Endothelial cell of umbilical vein (primary cell): ENCODE measurements around the gene PSKH1. TPM values are rescaled to one million over a fixed set of nuclear protein-coding genes. Genes with fewer than 3 reads are reported as not detected.

Experiments used
- BruUV-seq: library from RNA; stranded (reverse); fragments of 400-500 nt; replicated peaks from 2 replicates; lab custom pipeline; 2021; lab: Mats Ljungman, UMichigan
- CTCF ChIA-PET: fragments of 300-600, 350-600 bp; sonication (Branson Sonifier 250); formaldehyde crosslinking; loops from one replicate; lab custom pipeline; 2021; ENCODE audit warnings: antibody characterized with exemption, inconsistent platforms; lab: Charles Lee
- POLR2A ChIA-PET: fragments of 300-600, 350-600 bp; sonication (Branson Sonifier 250); formaldehyde crosslinking; loops from one replicate; lab custom pipeline; 2021; ENCODE audit warnings: antibody characterized with exemption, inconsistent platforms; lab: Charles Lee
- DNase-seq: peaks from one replicate; pipeline ENCODE4 v3.0.0-alpha.2; 2011; ENCODE audit warnings: low read depth, low spot score
- FAIRE-seq: peaks from 2 replicates; lab custom pipeline; 2011; peaks lifted over from hg19 to GRCh38; lab: Jason Lieb, UNC
- H2AFZ ChIP-seq: 2 replicates; pipeline ENCODE4 v1.6.0; 2012; ENCODE audit warnings: low read depth, low read length, control low read depth, inconsistent platforms
- H3K27ac ChIP-seq: 2 replicates; pipeline ENCODE4 v1.5.1; 2011; ENCODE audit warnings: low read depth, mild to moderate bottlenecking, control low read depth, low read length, moderate library complexity; ENCODE audit not compliant: insufficient read depth
- H3K27me3 ChIP-seq, 2 experiments: 2 replicates each; pipeline versions ENCODE4 v1.6.0 to v1.6.1; 2011; ENCODE audit warnings: low read length in 2 of 2, mixed read lengths in 1 of 2; ENCODE audit not compliant: control insufficient read depth in 2 of 2, insufficient read depth in 2 of 2
- H3K36me3 ChIP-seq, 2 experiments: 2 replicates in 1 of 2; 3 replicates in 1 of 2; pipeline ENCODE4 v1.5.1; 2011; ENCODE audit warnings: low read length in 2 of 2, mild to moderate bottlenecking in 1 of 2, moderate library complexity in 1 of 2; ENCODE audit not compliant: control insufficient read depth in 2 of 2, insufficient read depth in 2 of 2; ENCODE audit errors: extremely low read depth in 1 of 2
- H3K4me1 ChIP-seq: 3 replicates; pipeline ENCODE4 v1.5.1; 2011; ENCODE audit warnings: mild to moderate bottlenecking, low read length; ENCODE audit not compliant: control insufficient read depth, insufficient read depth; ENCODE audit errors: extremely low read depth
- H3K4me2 ChIP-seq: 2 replicates; pipeline ENCODE4 v1.6.1; 2011; ENCODE audit warnings: low read length, control low read depth, mixed read lengths; ENCODE audit not compliant: insufficient read depth
- H3K4me3 ChIP-seq, 3 experiments: fragments of 200-600 bp in 1 of 3; sonication (generic), shearing (Covaris generic) in 1 of 3; replicated peaks in 1 of 3; 2 replicates each; pipeline ENCODE4 v1.5.1; 2011 to 2016; ENCODE audit warnings: control low read depth in 3 of 3, low read length in 3 of 3, mild to moderate bottlenecking in 2 of 3, inconsistent platforms in 1 of 3, low read depth in 1 of 3, moderate library complexity in 1 of 3; ENCODE audit not compliant: insufficient read depth in 1 of 3
- H3K79me2 ChIP-seq: 2 replicates; pipeline ENCODE4 v1.6.0; 2012; ENCODE audit warnings: low read length, inconsistent platforms; ENCODE audit not compliant: control insufficient read depth, insufficient read depth
- H3K9ac ChIP-seq: replicated peaks from 2 replicates; pipeline ENCODE3; 2011; ENCODE audit warnings: low read length, control low read depth; ENCODE audit not compliant: insufficient read depth; ENCODE audit errors: extremely low read depth
- H3K9me1 ChIP-seq: replicated peaks from 3 replicates; pipeline ENCODE4 v1.6.0; 2011; ENCODE audit warnings: mild to moderate bottlenecking, low read length; ENCODE audit not compliant: control insufficient read depth, insufficient read depth; ENCODE audit errors: extremely low read depth
- H3K9me3 ChIP-seq: replicated peaks from 2 replicates; pipeline ENCODE4 v1.5.1; 2012; ENCODE audit warnings: low read length, inconsistent platforms; ENCODE audit not compliant: control insufficient read depth, insufficient read depth
- H4K20me1 ChIP-seq: replicated peaks from 2 replicates; pipeline ENCODE3; 2011; ENCODE audit warnings: mild to moderate bottlenecking, low read length; ENCODE audit not compliant: control insufficient read depth, insufficient read depth; ENCODE audit errors: extremely low read depth
- EZH2 ChIP-seq: IDR thresholded peaks from 2 replicates; pipeline ENCODE4 v1.6.1; 2012; ENCODE audit warnings: borderline replicate concordance, low read depth, mild to moderate bottlenecking, moderate library complexity, low read length, inconsistent platforms; ENCODE audit not compliant: severe bottlenecking
- FOS ChIP-seq: IDR thresholded peaks from 2 replicates; pipeline ENCODE4 v1.6.1; 2011; ENCODE audit warnings: mild to moderate bottlenecking, low read length, moderate library complexity, borderline replicate concordance; ENCODE audit not compliant: insufficient read depth
- GATA2 ChIP-seq: IDR thresholded peaks from 2 replicates; pipeline ENCODE4 v1.7.0; 2011; ENCODE audit warnings: low read depth, mild to moderate bottlenecking, moderate library complexity, mixed read lengths, low read length; ENCODE audit not compliant: insufficient read length, insufficient read depth
- JUN ChIP-seq: IDR thresholded peaks from 2 replicates; pipeline ENCODE4 v1.6.1; 2011; ENCODE audit warnings: borderline replicate concordance, low read depth; ENCODE audit not compliant: insufficient read length, insufficient read depth
- MYC ChIP-seq: IDR thresholded peaks from one replicate; pipeline ENCODE4 v1.6.1; 2011; ENCODE audit warnings: mild to moderate bottlenecking, low read depth, low read length
- POLR2A ChIP-seq: IDR thresholded peaks from 2 replicates; pipeline ENCODE4 v1.6.1; 2012; ENCODE audit warnings: low read depth, mild to moderate bottlenecking, control low read depth, low read length
- POLR2AphosphoS5 ChIP-seq: IDR thresholded peaks from 2 replicates; pipeline ENCODE4 v1.6.1; 2012; ENCODE audit warnings: low read depth, mild to moderate bottlenecking, control low read depth, low read length, moderate library complexity; ENCODE audit not compliant: insufficient read depth
- dilution Hi-C: fragments of 300-500 bp; cut with MboI; formaldehyde crosslinking; loops from one replicate; pipeline ENCODE4 v1.15.0; 2019; ENCODE audit warnings: low sequenced_read_pairs; ENCODE audit not compliant: extremely low pct_ligation_motif_present
- intact Hi-C: fragments of 100-400 bp; cut with micrococcal nuclease; formaldehyde crosslinking; loops from one replicate; pipeline ENCODE4 v1.10.0; 2022
- polyA plus RNA-seq, 4 experiments: library from polyadenylated mRNA; depleted of rRNA in 3 of 4; stranded (reverse) in 3 of 4; unstranded in 1 of 4; fragments of >200 nt; gene quantifications; 2 replicates each; pipeline versions ENCODE4 v1.2.1 to v1.2.3, GENCODE V29; 2011 to 2012; ENCODE audit warnings: missing spikeins in 1 of 4
- total RNA-seq: library from RNA; stranded (reverse); gene quantifications from 2 replicates; pipeline ENCODE4 v1.2.3, GENCODE V29; 2021
- TF ChIP-seq, protein P1 (sequence below), 2 donors: IDR thresholded peaks; 1 replicate in 1 of 2; 2 replicates in 1 of 2; pipeline ENCODE4 v1.5.1; 2011; ENCODE audit warnings: low read length in 2 of 2, mild to moderate bottlenecking in 2 of 2, moderate library complexity in 2 of 2, control low read depth in 1 of 2, inconsistent platforms in 1 of 2, low read depth in 1 of 2; ENCODE audit not compliant: insufficient read depth in 1 of 2; ENCODE audit errors: extremely low read depth in 1 of 2
- TF ChIP-seq, protein P2 (sequence below): IDR thresholded peaks from 2 replicates; pipeline ENCODE4 v1.6.1; 2011; ENCODE audit not compliant: insufficient read depth, insufficient read length

PSKH1 gene
- total and polyA plus RNA-seq, 2 donors (not counting 3 experiments of a cell fraction or from before 2014, with no cell fraction given) = 25.9 to 42.6 TPM

DNA sequence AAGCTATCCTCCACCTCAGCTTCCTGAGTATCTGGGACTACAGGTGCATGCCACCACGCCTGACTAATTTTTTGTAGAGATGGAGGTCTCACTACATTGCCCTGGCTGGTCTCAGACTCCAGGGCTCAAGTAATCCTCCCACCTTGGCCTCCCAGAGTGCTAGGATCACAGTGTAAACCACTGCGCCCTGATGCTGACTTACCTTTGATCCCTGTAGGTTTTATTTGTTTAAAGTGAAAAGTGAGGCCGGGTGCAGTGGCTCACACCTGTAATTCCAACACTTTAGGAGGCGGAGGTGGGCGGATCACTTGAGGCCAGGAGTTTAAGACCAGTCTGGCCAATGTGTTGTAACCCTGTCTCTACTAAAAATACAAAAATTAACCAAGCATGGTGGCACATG lies 8.7 kb downstream of the PSKH1 start:
- Histone ChIP-seq H3K27ac (no peak overlapping the region), H3K9me1 (no peaks in the 10 kb centered on the region), H3K4me2 (no peak overlapping the region), H3K4me3 (no peak overlapping the region), H3K36me3 (peaks cover 0 to 2% of the 10 kb centered on the region in 2 experiments), H2AFZ (no peak overlapping the region), H3K9ac (no peak overlapping the region), H3K9me3 (no peaks in the 10 kb centered on the region), H3K27me3 (no peaks in the 10 kb centered on the region), H3K79me2 (peaks cover 18% of the 10 kb centered on the region), H4K20me1 (no peaks in the 10 kb centered on the region), H3K4me1 (peaks cover 12% of the 10 kb centered on the region)
- no peak for TF ChIP-seq GATA2
- dilution Hi-C loops (loop anchor here (25.0 kb wide), 1 partner anchor 214 kb away; no protein-coding TSS in a partner anchor), intact Hi-C loops (loop anchor here (1.0 to 10.0 kb wide), 2 partner anchors 8 to 587 kb away; partner anchors contain the start of gene PSKH1)
- FAIRE-seq (no peak), DNase-seq (no peak)
- CTCF ChIA-PET = interaction anchor here (3.7 kb wide), 1 partner anchor 18 kb away, joined by 17 read pairs; no protein-coding TSS in a partner anchor
- no TSS peak for BruUV-seq
- POLR2A ChIA-PET = no interaction called here

DNA sequence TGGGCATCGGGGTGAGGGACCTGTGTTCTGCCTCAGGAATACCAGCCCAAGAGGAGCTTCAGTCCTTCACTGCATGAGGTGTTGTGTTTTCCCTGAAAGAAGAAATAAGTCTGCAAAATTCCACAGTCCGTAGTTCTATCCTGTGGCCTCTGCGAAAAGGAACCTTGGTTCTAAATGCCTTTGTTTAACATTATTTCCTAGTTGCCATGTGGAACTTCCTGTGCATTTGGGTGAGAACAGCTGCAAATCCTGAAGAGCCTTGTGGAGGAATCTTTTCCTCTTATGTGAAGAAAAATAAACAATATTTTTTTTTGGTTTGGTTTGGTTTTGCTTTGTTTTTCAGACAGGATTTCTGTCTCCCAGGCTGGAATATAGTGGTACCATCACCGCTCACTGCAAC lies 9.8 kb downstream of the PSKH1 start:
- peak overlapping the region; percentile 67 for H3K27ac ChIP-seq
- H3K36me3 ChIP-seq = peaks cover 0 to 2% of the 10 kb centered on the region in 2 experiments
- H3K4me3 ChIP-seq = no peak overlapping the region
- dilution Hi-C loops (loop anchor here (25.0 kb wide), 1 partner anchor 216 kb away; no protein-coding TSS in a partner anchor), intact Hi-C loops (loop anchor here (1.0 to 10.0 kb wide), 2 partner anchors 10 to 588 kb away; partner anchors contain the start of gene PSKH1)
- ChIA-PET CTCF (interaction anchor here (0.8 to 3.7 kb wide), 4 partner anchors 10 to 28 kb away, joined by 3 to 17 read pairs (median 4); partner anchors contain the start of gene PSKH1), POLR2A (no interaction called here)
- no peaks in the 10 kb centered on the region for H3K9me3 ChIP-seq
- TF ChIP-seq POLR2AphosphoS5 (no peak), GATA2 (no peak), MYC (no peak), POLR2A (no peak), EZH2 (no peak), FOS (no peak), JUN (no peak)
- TF ChIP-seq, protein P1, sequence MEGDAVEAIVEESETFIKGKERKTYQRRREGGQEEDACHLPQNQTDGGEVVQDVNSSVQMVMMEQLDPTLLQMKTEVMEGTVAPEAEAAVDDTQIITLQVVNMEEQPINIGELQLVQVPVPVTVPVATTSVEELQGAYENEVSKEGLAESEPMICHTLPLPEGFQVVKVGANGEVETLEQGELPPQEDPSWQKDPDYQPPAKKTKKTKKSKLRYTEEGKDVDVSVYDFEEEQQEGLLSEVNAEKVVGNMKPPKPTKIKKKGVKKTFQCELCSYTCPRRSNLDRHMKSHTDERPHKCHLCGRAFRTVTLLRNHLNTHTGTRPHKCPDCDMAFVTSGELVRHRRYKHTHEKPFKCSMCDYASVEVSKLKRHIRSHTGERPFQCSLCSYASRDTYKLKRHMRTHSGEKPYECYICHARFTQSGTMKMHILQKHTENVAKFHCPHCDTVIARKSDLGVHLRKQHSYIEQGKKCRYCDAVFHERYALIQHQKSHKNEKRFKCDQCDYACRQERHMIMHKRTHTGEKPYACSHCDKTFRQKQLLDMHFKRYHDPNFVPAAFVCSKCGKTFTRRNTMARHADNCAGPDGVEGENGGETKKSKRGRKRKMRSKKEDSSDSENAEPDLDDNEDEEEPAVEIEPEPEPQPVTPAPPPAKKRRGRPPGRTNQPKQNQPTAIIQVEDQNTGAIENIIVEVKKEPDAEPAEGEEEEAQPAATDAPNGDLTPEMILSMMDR (IDR thresholded peaks at IDR 0.05; ENCODE audit: extremely low read depth in 1 of 2, insufficient read depth in 1 of 2, low read depth in 1 of 2, low read length in 2 of 2) = no peak
- TF ChIP-seq, protein P2, sequence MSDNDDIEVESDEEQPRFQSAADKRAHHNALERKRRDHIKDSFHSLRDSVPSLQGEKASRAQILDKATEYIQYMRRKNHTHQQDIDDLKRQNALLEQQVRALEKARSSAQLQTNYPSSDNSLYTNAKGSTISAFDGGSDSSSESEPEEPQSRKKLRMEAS = no peak
- H3K4me2 ChIP-seq = peak overlapping the region; percentile 45
- H2AFZ ChIP-seq = peak overlapping the region; percentile 58
- no peaks in the 10 kb centered on the region for H3K27me3 ChIP-seq
- no peaks in the 10 kb centered on the region for H3K9me1 ChIP-seq
- H3K79me2 ChIP-seq = peaks cover 9% of the 10 kb centered on the region
- H3K9ac ChIP-seq = peak overlapping the region; percentile 30
- peak; percentile 88 for DNase-seq
- peak; percentile 75 for FAIRE-seq
- no peaks in the 10 kb centered on the region for H4K20me1 ChIP-seq
- no TSS peak for BruUV-seq
- H3K4me1 ChIP-seq = peaks cover 10% of the 10 kb centered on the region
